Measurements from ENCODE around the gene SMIM20.

Gene SMIM20

GRCh38 chr4:25928379-25929297 lies 14.6 kb downstream of the SMIM20 start:
- DNase-seq = no peak

- no peak for DNase-seq
These were observed 15.3 kb downstream of the SMIM20 start for GRCh38 chr4:25929298-25929686.

- no peak for DNase-seq
These were observed 16.8 kb downstream of the SMIM20 start for GRCh38 chr4:25930731-25931354.

GRCh38 chr4:25936696-25937095 lies 22.7 kb downstream of the SMIM20 start:
- DNase-seq = no peak

- DNase-seq = peak; percentile 17
These were observed 23.8 kb downstream of the SMIM20 start for GRCh38 chr4:25937801-25938200.

- peak; percentile 70 for DNase-seq
These were observed 24.3 kb downstream of the SMIM20 start for GRCh38 chr4:25938366-25938765.

- peak; percentile 92 for DNase-seq
These were observed 24.8 kb downstream of the SMIM20 start for GRCh38 chr4:25938787-25939186.

GRCh38 chr4:25939330-25939729 lies 25.3 kb downstream of the SMIM20 start:
- DNase-seq = no peak

GRCh38 chr4:25941457-25942221 lies 27.6 kb downstream of the SMIM20 start:
- no peak for DNase-seq

GRCh38 chr4:25943312-25943711 lies 29.3 kb downstream of the SMIM20 start:
- DNase-seq = no peak

- DNase-seq = no peak
These were observed 29.8 kb downstream of the SMIM20 start for GRCh38 chr4:25943805-25944204.

GRCh38 chr4:25948051-25948450 lies 34.0 kb downstream of the SMIM20 start:
- no peak for DNase-seq

- no peak for DNase-seq
These were observed 35.2 kb downstream of the SMIM20 start for GRCh38 chr4:25949173-25949748.

- DNase-seq = no peak
These were observed 36.0 kb downstream of the SMIM20 start for GRCh38 chr4:25949994-25950393.

GRCh38 chr4:25950461-25951389 lies 36.7 kb downstream of the SMIM20 start:
- no peak for DNase-seq

GRCh38 chr4:25951390-25951952 lies 37.5 kb downstream of the SMIM20 start:
- no peak for DNase-seq

GRCh38 chr4:25953740-25954139 lies 39.7 kb downstream of the SMIM20 start:
- DNase-seq = no peak

- DNase-seq = no peak
These were observed 40.4 kb downstream of the SMIM20 start for GRCh38 chr4:25954293-25954904.

- no peak for DNase-seq
These were observed 41.7 kb downstream of the SMIM20 start for GRCh38 chr4:25955705-25956104.

- DNase-seq = no peak
These were observed 42.2 kb downstream of the SMIM20 start for GRCh38 chr4:25956260-25956659.

- no peak for DNase-seq
These were observed 44.1 kb downstream of the SMIM20 start for GRCh38 chr4:25958110-25958509.
